Smooth muscle cell (in vitro differentiated cells): ENCODE results near the gene CANT1. TPM values are rescaled to one million over a fixed set of nuclear protein-coding genes. Genes with fewer than 3 reads are reported as not detected.

Experiments used
- DNase-seq: peaks from one replicate; lab custom pipeline; 2025; ENCODE audit not compliant: unreplicated experiment; lab: John Stamatoyannopoulos, UW
- H2AFZ ChIP-seq: fragments of 200-600 bp; sonication (generic); 2 replicates; pipeline ENCODE4 v1.6.0; 2016; ENCODE audit warnings: antibody characterized with exemption, low read depth, mild to moderate bottlenecking
- H3F3A ChIP-seq: fragments of 200-600 bp; sonication (generic); 2 replicates; pipeline ENCODE4 v1.6.0; 2017; ENCODE audit warnings: antibody characterized with exemption, low read depth
- H3K27ac ChIP-seq: fragments of 200-600 bp; sonication (generic); 2 replicates; pipeline ENCODE4 v1.5.1; 2016; ENCODE audit warnings: low read depth, mild to moderate bottlenecking
- H3K27me3 ChIP-seq: fragments of 200-600 bp; sonication (generic); 2 replicates; pipeline ENCODE4 v1.6.1; 2016; ENCODE audit warnings: low read depth, mild to moderate bottlenecking
- H3K36me3 ChIP-seq: fragments of 200-600 bp; sonication (generic); 2 replicates; pipeline ENCODE4 v1.5.1; 2016; ENCODE audit warnings: low read depth
- H3K4me1 ChIP-seq: fragments of 200-600 bp; sonication (generic); 2 replicates; pipeline ENCODE4 v1.5.1; 2016; ENCODE audit warnings: low read depth
- H3K4me2 ChIP-seq: fragments of 200-600 bp; sonication (generic); 2 replicates; pipeline ENCODE4 v1.6.0; 2016; ENCODE audit warnings: mild to moderate bottlenecking
- H3K4me3 ChIP-seq: fragments of 200-600 bp; sonication (generic); 2 replicates; pipeline ENCODE4 v1.5.1; 2016; ENCODE audit warnings: mild to moderate bottlenecking
- H3K79me2 ChIP-seq: fragments of 200-600 bp; sonication (generic); 2 replicates; pipeline ENCODE4 v1.6.0; 2016; ENCODE audit warnings: low read depth, mild to moderate bottlenecking
- H3K9ac ChIP-seq: fragments of 200-600 bp; sonication (generic); 2 replicates; pipeline ENCODE4 v1.6.0; 2016; ENCODE audit warnings: low read depth
- H3K9me3 ChIP-seq: fragments of 200-600 bp; sonication (generic); replicated peaks from 2 replicates; pipeline ENCODE4 v1.5.1; 2016; ENCODE audit warnings: low read depth
- H4K20me1 ChIP-seq: fragments of 200-600 bp; sonication (generic); 2 replicates; pipeline ENCODE4 v1.6.0; 2016; ENCODE audit warnings: low read depth
- WGBS: methylation state at CpG from one replicate; pipeline ENCODE4 v1.1.7; 2016; ENCODE audit warnings: low lambda C conversion rate; 5-methylcytosine and 5-hydroxymethylcytosine counted together
- polyA plus RNA-seq: library from polyadenylated mRNA; unstranded; fragments of >200 nt; fragmentation: Nextera tagmentation; extraction: Ambion mirVana; gene quantifications from 2 replicates; pipeline ENCODE4 v1.2.1, GENCODE V29; 2016
- total RNA-seq: library from RNA; depleted of rRNA; stranded (reverse); fragments of >200 nt; gene quantifications from 2 replicates; pipeline ENCODE4 v1.2.3, GENCODE V29; 2014
- TF ChIP-seq, protein P1 (sequence below): fragments of 200-600 bp; sonication (generic); IDR thresholded peaks from 2 replicates; pipeline ENCODE4 v1.5.1; 2017; ENCODE audit warnings: borderline replicate concordance, mild to moderate bottlenecking, antibody characterized with exemption; ENCODE audit not compliant: insufficient read depth, poor library complexity, severe bottlenecking

CANT1 gene
- total and polyA plus RNA-seq, 2 experiments from 2014 or later: 38.3 to 42.1 TPM

DNA sequence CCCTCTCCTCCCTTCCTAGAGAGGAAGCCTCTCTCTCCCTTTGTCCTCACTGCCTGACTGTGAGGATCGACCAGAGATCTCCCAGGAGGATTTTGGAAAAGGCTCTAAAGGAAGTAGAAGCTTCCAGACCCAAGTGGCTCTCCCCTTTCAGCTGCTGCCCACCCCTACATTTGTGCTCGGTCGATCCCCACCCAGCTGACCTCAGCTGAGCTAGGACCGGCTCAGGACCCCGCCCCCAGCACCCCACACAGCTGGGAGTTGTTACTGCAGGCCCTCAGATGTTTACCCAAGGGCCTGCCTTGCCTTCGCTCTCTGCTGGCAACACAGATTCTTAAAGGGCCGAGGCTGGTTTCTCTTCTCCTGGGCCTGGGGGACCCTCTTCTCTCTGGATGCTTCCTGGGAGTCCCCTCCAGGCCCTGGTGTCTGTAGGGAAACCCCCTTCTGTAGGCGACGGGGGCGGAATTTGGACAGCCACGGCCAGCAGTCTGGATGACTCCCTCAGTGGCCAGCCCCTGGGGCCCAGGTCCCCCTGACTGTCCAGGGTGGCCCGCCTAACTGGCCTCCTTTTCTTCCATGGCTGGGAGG, 57.5 kb downstream of the CANT1 start:
- Histone ChIP-seq H3K27me3 (no peaks in the 10 kb centered on the region), H3K4me1 (no peaks in the 10 kb centered on the region), H3K9me3 (no peaks in the 10 kb centered on the region), H4K20me1 (no peaks in the 10 kb centered on the region), H3K4me2 (no peak overlapping the region), H2AFZ (no peak overlapping the region), H3K4me3 (no peak overlapping the region), H3K36me3 (no peaks in the 10 kb centered on the region), H3K79me2 (no peaks in the 10 kb centered on the region), H3K9ac (no peak overlapping the region), H3F3A (no peaks in the 10 kb centered on the region), H3K27ac (no peak overlapping the region)
- TF ChIP-seq, protein P1, sequence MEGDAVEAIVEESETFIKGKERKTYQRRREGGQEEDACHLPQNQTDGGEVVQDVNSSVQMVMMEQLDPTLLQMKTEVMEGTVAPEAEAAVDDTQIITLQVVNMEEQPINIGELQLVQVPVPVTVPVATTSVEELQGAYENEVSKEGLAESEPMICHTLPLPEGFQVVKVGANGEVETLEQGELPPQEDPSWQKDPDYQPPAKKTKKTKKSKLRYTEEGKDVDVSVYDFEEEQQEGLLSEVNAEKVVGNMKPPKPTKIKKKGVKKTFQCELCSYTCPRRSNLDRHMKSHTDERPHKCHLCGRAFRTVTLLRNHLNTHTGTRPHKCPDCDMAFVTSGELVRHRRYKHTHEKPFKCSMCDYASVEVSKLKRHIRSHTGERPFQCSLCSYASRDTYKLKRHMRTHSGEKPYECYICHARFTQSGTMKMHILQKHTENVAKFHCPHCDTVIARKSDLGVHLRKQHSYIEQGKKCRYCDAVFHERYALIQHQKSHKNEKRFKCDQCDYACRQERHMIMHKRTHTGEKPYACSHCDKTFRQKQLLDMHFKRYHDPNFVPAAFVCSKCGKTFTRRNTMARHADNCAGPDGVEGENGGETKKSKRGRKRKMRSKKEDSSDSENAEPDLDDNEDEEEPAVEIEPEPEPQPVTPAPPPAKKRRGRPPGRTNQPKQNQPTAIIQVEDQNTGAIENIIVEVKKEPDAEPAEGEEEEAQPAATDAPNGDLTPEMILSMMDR: no peak
- WGBS: 70% methylated on average over 12 of the region's 12 CpGs
- DNase-seq: no peak

- Histone ChIP-seq H3K9me3 (no peaks in the 10 kb centered on the region), H4K20me1 (no peaks in the 10 kb centered on the region)
- WGBS: 92% methylated on average over 2 of the region's 2 CpGs
Observed at GRCh38 chr17:78950870-78951269, 58.7 kb downstream of the CANT1 start.

DNA sequence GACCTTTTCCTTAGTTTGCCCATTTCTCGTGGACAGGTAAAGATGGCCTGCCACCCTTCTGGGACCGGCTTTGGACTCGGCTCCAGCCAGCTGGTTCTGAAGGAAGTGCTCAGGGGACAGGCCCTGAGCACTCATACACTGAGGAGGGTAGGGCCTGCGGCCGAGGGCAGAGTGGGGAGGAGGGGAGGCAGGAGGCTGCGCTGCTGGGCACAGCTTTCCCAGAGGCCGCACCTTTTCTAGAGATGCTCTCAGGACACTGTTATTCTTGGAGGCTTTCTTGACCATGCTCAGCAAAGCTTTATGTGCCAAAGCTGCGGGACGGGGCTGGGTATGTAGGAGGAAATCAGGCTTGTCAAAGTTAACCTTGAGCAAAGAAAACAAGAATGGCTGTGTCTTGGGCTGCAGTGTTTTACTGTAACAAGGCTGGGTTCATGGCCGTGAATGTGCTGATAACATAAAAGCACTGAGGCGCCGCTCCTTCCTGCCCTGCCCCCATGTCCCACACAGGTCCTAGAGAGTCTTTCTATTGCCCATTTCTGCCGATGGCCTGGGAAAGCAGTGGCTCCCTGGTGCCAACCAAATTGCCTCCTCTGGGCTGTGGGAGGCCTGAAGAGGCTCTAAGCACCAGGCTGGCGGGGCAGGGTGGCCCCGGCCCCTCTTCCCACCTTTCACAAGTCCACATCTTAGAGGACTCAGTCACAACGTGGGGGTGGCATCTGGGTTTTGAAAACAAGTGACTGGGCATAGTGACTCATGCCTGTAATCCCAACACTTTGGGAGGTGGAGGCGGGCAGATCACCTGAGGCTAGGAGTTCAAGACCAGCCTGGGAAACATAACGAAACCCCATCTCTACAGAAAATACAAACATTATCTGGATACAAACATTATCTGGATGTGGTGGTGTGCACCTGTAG, 62.1 kb downstream of the CANT1 start:
- Histone ChIP-seq H3K27ac (no peak overlapping the region), H2AFZ (peak overlapping the region; percentile 19), H3K27me3 (no peaks in the 10 kb centered on the region), H3K4me2 (no peak overlapping the region), H3K79me2 (no peaks in the 10 kb centered on the region), H3K4me1 (no peaks in the 10 kb centered on the region), H3F3A (no peaks in the 10 kb centered on the region), H3K9me3 (no peaks in the 10 kb centered on the region), H3K36me3 (no peaks in the 10 kb centered on the region), H4K20me1 (no peaks in the 10 kb centered on the region), H3K9ac (no peak overlapping the region), H3K4me3 (no peak overlapping the region)
- TF ChIP-seq, protein P1: no peak
- no peak for DNase-seq
- WGBS: 70% methylated on average over 18 of the region's 18 CpGs

More at GRCh38 chr17:78950870-78951269, 58.7 kb downstream of the CANT1 start:
- TF ChIP-seq, protein P1: no peak
- no peaks in the 10 kb centered on the region for H3K27me3 ChIP-seq
- H2AFZ ChIP-seq: no peak overlapping the region
- no peaks in the 10 kb centered on the region for H3K36me3 ChIP-seq
- no peak overlapping the region for H3K27ac ChIP-seq
- no peak overlapping the region for H3K4me2 ChIP-seq
- H3K4me1 ChIP-seq: no peaks in the 10 kb centered on the region
- H3K4me3 ChIP-seq: no peak overlapping the region
- no peaks in the 10 kb centered on the region for H3F3A ChIP-seq
- H3K79me2 ChIP-seq: no peaks in the 10 kb centered on the region
- no peak overlapping the region for H3K9ac ChIP-seq
- DNase-seq: no peak

- Histone ChIP-seq H3K4me2 (no peak overlapping the region), H3K4me1 (no peaks in the 10 kb centered on the region), H2AFZ (no peak overlapping the region), H3K9ac (no peak overlapping the region), H3F3A (no peaks in the 10 kb centered on the region), H4K20me1 (no peaks in the 10 kb centered on the region), H3K27ac (no peak overlapping the region), H3K36me3 (no peaks in the 10 kb centered on the region), H3K79me2 (no peaks in the 10 kb centered on the region), H3K27me3 (no peaks in the 10 kb centered on the region), H3K4me3 (no peak overlapping the region), H3K9me3 (no peaks in the 10 kb centered on the region)
- no peak for DNase-seq
- 95% methylated on average over 8 of the region's 8 CpGs for WGBS
- TF ChIP-seq, protein P1: no peak
Observed at GRCh38 chr17:78946631-78947030, 62.9 kb downstream of the CANT1 start.
